ENCODE measurements around the gene PIK3AP1.
"Not testable (repeated sequence)": the region's sequence is repeated elsewhere in the genome, so short reads cannot be mapped to it uniquely, and the experiment has no call there.

PIK3AP1 gene

GRCh38 chr10:96574564-96574963 is 145.8 kb downstream of the PIK3AP1 start:
- not testable (repeated sequence) for DNase-seq

- DNase-seq, result no peak
These were observed 147.3 kb downstream of the PIK3AP1 start for GRCh38 chr10:96573036-96573435.

GRCh38 chr10:96570983-96571964 is 149.0 kb downstream of the PIK3AP1 start:
- DNase-seq, result no peak

GRCh38 chr10:96570511-96570910 is 149.8 kb downstream of the PIK3AP1 start:
- no peak for DNase-seq

- no peak for DNase-seq
These were observed 151.9 kb downstream of the PIK3AP1 start for GRCh38 chr10:96568402-96568801.

- no peak for DNase-seq
These were observed 154.5 kb downstream of the PIK3AP1 start for GRCh38 chr10:96565774-96566173.

GRCh38 chr10:96560966-96561887 is 159.1 kb downstream of the PIK3AP1 start:
- DNase-seq, result no peak

- no peak for DNase-seq
These were observed 159.8 kb downstream of the PIK3AP1 start for GRCh38 chr10:96560489-96560888.

- DNase-seq, result peak in 1 of 2 experiments; percentile 37
These were observed 164.3 kb downstream of the PIK3AP1 start for GRCh38 chr10:96556003-96556402.

GRCh38 chr10:96555330-96555729 is 165.0 kb downstream of the PIK3AP1 start:
- DNase-seq, result no peak

- no peak for DNase-seq
These were observed 171.7 kb downstream of the PIK3AP1 start for GRCh38 chr10:96548589-96548988.

GRCh38 chr10:96545558-96545957 is 174.8 kb downstream of the PIK3AP1 start:
- DNase-seq, result not testable (repeated sequence)
